ENCODE results near the gene DYDC2.
"Not testable (repeated sequence)": the region's sequence is repeated elsewhere in the genome, so short reads cannot be mapped to it uniquely, and the experiment has no call there.

DYDC2 gene, protein sequence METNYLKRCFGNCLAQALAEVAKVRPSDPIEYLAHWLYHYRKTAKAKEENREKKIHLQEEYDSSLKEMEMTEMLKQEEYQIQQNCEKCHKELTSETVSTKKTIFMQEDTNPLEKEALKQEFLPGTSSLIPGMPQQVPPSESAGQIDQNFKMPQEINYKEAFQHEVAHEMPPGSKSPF

DNA sequence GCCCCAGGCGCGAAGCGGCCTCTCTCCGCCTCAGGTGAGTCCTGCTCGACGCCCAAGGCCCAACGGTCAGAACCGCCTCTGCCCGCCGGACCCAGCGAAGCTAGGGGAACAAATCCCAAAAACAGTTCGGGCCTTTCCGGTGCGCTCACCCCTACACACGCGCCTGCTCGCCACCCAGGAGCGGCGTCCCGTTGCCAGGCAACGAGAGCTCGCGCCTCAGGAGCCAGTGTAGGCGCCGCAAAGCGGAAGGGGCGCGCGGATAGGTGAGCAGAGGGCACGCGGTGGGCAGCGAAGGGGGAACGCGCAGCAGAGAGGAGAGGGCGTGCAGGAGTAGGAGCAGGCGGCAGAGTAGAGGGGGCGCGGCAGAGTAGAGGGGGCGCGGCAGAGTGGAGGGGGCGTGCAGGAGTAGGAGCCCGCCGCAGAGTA, at the start of gene DYDC2, which contains the start of gene DYDC1:
Gene DYDC2 (plus strand): TSS at position 219 of the 426 bp plus-strand sequence. CDS start 5,663 bp downstream, outside the sequence.
Gene DYDC1 (minus strand): TSS at position 193 of the 426 bp plus-strand sequence. CDS start 4,154 bp downstream, outside the sequence.
- peak; percentile 48 for DNase-seq

DNA sequence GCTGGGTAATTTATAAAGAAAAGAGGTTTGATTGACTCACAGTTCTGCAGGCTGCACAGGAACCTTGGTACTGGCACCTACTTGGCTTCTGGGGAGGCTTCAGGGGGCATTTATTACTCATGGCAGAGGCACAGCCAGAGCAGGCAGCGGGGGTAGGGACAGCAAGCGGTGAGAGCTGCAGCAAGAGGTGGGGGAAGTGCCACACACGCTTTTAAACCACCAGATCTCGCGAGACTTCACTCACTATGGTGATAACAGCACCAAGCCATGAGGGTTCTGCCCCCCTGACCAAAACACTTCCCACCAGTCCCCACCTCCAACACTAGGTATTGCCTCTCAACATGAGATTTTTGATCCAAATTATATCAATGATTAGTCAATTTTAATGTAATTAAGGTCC, 43.1 kb upstream of the DYDC2 start:
- DNase-seq, result no peak

DNA sequence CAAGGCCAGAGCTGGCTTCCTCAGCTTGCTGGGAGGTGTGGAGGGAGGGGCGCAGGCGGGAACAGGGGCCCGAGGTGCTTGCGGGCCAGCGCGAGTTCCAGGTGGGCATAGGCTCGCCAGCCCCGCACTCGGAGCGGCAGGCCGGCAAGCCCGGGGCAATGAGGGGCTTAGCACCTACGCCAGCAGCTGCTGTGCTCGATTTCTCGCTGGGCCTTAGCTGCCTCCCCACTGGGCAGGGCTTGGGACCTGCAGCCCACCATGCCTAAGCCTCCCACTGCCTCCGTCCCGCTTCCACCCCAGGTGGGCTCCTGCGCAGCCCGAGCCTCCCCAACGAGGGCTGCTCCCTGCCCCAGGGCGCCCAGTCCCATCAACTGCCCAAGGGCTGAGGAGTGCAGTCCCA, 41.2 kb upstream of the DYDC2 start:
- no peak for DNase-seq

DNA sequence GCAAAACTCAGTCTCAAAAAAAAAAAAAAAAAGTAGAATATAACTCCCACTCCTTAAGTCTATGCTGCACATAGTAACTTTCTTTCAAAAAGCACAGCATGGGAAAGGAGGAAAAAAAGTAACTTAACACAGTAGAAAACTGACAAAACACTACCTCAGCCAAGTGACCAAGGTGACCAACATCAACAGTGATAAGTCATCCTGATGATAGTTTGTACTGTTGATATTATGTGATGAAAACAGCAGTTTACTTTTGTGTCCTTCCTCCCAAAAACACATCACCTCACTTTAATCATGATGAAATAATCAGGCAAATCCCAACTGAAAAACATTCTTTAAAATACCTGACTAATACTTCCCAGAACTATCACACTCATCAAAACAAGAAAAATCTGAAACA, 37.8 kb upstream of the DYDC2 start:
- DNase-seq, result no peak

DNA sequence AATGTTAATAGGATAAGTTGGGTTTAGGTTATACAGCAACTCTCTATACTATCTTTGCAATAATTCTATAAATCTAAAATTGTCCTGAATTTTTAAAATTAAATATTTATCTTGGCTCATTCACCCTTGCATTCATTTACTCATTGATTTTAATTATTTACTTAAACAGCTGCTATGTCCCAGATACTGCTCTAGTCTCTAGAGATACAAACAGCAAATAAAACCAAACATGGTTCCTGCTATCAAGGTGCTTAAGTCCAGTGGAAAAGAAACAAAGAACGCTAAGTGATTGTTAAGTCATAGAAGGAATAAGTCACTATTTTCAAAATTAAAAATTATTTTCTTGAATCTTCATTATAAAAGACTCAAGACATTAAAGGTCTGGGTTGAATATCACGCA, 37.3 kb upstream of the DYDC2 start:
- DNase-seq, result no peak

DNA sequence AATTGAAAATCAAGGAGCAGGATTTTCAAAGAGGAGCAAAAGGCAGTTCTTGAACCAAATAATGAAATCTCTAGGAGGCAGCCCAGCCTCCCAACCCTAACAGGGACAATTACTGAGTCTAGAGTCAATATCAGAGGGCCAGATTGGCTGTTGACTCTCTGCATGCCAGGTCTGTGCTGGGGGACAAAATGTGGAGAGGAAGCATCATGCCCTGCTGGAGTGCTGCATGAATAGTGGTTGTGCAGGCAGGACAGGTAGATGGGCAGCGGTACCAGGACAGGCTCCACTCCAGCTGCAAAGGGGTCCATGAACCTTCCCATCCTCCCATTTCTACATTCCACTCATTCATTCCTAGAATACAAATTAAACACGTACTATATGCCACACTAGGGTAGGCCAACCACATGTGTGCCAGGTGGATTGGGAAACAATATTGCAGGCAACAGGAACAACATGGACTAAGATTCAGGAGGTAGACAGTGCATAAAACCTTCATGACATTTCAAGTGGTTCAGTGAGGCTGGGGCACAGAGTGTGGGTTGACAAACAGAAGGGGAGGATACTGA, 36.8 kb upstream of the DYDC2 start:
- DNase-seq, result no peak

DNA sequence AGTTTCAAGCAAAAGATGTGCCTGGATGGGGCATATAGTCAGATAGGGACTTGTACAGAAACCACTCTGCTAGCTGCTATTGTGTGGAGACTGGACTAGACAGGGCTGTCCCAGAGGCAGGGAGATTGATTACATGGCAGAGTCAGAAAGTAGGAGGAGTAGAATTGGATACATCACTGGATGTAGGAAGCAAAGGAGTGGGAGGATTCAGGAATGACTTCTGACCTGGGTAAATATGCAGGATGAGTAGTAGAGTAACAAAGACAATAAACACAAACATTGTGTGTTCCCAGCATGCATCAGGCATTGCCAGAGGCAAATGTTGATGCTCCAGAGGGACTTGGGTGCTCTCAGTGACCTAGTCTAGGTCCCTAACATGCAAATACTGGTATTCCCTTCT, 36.2 kb upstream of the DYDC2 start:
- DNase-seq, result no peak

DNA sequence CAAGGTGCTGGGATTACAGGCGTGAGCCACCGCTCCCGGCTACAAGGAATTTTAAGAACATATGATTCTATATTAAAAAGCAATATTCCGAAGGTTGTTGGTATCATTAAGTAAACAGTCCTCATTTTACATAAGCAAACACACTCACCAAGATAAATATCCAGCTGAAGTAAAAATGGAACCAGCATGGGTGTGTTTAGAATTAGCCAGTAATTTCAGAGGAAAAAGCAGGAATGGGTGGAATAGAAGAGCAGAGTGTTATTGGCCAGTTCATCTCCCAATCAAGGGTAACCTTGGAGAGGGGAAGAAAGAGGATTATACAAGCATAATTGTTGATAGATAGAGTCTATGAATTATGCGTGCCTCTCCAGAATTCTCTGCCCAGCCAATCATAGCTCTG, 35.4 kb upstream of the DYDC2 start:
- no peak for DNase-seq

DNA sequence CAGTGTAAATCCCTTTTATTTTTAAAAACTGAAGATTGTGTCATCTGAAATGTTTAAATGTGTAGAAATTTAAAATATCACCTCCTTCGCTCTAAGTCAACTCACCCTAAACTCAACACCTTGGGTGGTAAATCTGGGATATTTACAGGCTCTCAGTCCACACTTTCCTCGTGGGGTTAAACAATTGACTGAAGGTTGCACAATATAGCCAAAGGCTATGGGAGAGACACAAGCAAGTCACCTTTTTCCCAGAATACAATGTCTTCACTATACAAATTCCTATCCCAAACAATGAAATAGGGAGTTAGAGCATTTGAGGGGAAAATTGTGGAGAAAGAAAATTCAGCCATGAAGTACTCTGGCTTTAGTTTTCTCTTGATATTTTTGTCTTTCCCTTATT, 34.4 kb upstream of the DYDC2 start:
- no peak for DNase-seq

DNA sequence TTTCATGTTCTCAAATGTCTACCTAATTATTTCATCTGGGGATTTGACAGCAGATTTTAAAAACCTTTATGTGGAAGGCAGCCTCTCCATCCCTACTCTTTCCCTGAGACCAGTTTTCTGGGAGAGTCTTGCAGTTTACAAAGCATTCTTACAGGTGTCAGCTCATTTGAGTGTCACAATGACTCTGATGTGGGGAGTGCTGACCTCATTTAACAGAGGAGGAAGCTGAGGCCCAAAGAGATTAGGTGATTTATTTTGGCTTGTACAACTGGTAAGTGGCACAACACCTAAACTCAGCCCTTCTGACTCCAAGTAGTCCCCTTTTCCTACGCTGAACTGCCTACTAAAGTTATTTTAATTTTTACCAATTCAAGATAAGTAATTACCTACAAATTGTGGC, 33.9 kb upstream of the DYDC2 start:
- DNase-seq, result no peak

DNA sequence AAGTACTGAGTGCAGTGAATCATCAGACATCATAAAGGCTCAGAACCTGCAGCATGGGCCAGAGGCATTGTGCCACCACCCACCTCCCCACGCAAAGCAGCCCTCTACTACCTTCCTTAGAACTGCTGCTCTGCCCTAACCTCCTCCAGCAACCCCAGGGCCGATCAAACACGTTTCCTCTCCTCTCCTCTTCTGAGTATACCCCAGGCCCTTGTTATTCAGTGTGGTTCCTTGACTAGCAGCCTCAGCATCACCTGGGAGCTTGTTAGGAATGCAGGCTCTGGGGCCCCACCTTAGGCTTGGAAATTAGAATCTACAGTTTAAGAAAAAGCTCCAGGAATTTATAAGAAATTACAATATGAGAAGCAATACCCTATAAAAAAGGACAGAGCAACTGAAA, 33.3 kb upstream of the DYDC2 start:
- no peak for DNase-seq

DNA sequence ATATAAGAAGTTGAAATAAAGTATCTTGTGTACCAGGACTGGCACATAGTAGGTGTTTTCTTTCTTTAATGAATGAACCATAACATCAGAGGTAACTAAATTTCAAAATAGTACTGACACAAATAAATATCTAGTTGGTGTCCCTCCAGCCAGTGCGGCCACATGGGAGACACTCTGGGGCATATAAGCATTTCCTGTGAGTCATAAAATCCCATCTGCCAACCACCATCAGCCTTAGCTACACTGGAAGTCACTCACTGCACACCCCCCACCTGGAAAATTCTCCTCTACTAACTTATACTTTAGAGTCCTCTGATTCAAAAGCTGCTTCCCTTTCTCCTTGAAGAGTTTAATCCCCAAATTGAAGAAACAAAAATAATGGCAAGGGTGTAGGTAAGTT, 32.5 kb upstream of the DYDC2 start:
- DNase-seq, result no peak

DNA sequence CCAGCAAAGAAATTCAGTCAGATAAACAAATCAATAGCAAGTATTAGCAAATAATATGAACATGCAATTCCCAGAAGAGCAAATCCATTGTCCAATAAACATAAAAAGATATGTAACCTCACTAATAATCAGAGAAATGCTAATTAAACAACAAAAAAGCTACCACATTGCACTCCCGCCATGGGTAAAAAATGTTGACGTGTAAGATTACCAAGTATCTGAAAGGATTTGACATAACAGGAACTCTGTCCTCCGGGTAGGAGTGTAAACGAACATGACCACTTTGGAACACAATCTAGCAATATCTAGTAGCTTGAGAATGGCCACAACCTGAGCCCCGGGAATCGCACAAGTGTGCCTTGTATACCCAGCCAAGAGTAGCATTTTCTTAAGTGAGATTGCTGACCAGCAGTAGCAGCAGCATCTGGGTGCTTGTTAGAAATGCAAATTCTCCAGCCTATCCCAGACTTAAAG, 31.7 kb upstream of the DYDC2 start:
- no peak for DNase-seq

DNA sequence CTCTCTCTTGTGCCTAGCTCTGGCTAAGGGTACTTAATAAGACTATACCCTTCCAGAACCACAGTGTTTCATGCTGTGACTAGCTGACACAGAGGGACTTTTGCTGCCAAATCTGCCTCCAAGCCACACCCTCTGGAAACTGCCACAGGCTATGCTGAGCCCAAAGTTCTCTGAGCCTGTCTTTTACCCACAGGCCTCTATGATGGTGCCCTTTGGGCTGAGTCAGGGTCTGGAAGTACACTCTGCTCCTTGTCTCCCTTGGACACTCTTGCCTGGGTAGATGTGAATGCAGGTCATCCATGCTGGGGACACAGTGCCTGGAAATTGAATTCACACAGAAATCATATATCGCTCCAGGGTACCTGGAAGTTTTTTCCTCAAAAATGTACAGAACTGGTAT, 22.6 kb upstream of the DYDC2 start:
- DNase-seq, result no peak

DNA sequence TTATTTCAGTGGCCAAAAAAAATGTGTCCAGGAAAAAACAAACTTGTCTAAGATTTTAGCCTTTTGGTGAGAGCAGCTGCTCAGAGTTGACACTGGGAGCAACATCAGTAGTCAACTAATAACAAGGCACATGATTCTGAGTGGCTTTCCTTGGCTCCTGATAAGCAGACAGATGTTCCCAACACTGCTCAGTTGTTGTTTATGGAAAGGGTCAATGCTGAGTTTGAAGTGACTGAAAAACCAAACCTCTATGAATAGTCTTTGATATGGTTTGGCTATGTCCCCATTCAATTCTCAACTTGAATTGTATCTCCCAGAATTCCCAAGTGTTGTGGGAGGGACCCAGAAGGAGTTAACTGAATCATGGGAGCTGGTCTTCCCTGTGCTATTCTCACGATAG, 12.3 kb upstream of the DYDC2 start:
- DNase-seq, result no peak

DNA sequence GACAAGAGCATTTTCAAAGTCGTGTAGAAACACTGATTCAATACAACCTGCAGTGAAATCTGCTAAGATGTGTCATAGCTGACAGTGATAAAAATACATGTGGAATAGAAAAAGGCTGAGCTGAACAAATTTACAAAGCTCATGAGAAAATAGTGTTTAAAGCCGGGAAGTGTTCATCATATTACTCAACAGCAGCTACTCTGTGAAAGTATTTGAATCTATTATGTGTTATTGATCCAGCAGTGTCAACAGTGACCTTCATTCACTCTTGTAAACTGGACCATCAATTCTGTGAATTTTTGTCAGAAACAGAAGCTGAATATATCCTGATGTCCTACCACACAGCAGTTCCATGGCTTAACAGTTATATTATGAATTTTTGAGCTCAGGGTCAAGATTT, 11.7 kb upstream of the DYDC2 start:
- DNase-seq, result no peak

DNA sequence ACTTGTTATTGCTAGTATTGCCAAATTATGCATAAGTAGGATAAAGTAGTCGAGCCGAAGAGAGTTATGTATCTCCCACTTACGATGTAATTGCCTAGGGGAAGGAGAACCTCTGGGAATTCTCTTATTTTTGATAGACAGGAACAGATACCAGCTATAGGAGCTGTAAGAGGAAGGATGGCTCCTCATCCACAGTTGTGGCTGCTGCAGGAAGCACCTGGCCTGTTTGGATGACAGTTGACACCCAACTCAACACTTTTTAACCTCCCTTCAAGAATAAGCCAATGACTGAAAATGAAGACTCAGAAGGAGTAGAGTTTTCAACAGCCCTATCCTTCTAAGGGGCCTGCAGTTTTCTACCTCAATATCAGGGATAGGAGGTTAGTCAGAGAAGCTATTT, 6.3 kb upstream of the DYDC2 start:
- no peak for DNase-seq

DNA sequence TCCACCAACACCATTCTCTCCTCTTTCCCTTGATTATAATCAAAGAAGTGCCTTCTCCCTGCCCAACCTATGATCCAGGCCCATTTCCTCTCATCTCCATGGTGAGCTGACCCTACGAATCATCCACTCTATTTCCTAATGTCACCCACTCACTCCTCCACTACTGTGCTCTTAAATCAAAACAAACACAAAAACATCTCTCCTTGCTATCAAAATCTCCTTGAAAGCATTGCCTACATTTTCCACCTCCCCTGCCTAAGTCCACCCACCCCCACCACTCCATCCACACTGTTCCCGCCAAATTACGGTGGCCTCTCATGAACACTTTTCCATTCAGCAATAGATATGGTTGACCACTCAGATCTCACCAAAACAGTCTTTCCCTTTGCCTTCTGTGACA, 5.4 kb upstream of the DYDC2 start:
- no peak for DNase-seq

DNA sequence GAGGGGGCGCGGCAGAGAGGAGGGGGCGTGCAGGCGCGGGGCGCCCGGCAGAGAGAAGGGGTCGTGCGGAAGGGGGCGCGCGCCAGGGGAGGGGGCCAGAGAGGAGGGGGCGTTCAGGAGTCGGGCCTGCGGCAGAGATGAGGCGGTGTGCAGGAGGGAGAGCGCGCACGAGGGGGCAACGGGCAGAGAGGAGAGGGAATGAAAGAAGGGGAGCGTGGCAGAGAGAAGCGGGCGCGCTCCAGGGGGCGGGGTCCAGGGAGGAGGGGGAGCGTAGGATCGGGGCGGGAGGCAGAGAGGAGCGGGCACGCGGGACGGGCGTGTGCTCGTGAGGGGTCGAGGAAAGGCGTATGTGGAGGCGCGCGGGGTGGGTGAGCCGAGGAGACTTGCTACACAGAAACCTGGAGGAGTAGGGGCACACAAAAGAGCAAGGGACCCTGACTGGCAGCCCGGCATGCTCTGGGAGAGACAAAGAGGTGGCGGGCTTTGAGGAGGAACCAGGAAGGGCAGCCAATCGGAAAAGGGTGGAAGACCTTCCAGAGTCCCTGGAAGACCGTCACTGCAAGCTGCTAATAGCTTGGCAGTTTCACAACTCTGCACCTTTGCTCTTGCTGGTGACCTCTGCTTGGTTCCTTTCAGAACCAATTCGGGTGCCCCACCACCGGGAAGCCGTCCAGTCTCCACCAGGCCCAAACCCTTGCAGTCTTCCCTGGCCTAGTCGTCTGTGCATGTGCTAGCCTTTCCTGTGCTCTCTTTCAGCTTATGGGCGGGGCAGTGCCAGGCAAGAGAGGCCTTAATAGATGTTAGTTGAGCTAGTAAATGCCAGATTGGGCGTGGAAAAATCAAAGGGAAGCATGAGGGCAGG, 639 bp downstream of the DYDC2 start:
- no peak for DNase-seq

DNA sequence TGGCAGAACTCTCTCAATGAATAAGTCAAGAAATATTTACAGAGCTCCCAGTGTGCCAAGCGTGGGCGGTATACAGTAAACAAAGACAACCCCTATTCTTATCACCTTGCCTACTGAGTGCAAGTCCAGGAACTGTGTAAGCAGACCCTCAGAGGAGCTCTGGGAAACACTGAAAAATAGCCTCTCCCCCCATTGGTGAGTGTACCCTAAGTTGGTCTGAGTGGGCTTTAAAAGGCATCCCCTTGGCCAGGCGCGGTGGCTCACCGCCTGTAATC, 1.2 kb downstream of the DYDC2 start:
- no peak for DNase-seq

DNA sequence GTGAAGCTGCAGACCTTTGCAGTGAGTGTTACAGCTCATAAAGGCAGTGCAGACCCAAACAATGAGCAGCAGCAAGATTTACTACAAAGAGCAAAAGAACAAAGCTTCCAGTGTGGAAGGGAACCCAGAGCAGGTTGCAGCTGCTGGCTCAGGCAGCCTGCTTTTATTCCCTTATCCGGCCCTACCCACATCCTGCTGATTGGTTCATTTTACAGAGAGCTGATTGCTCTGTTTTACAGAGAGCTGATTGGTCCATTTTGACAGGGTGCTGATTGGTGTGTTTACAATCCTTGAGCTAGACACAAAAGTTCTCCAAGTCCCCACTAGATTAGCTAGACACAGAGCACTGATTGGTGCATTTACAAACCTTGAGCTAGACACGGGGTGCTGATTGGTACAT, 2.3 kb downstream of the DYDC2 start:
- DNase-seq, result not testable (repeated sequence)

DNA sequence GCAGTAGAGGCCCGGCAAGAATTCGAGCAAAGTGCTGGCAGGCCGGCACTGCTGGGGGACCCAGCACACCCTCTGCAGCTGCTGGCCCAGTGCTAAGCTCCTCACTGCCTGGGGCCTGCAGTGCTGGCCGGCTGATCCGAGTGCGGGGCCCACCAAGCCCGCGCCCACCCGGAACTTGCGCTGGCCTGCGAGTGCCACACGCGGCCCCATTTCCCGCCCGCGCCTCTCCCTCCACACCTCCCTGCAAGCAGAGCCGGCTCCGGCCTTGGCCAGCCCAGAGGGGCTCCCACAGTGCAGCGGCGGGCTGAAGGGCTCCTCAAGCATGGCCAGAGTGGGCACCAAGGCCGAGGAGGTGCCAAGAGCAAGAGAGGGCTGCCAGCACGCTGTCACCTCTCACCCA, 3.1 kb downstream of the DYDC2 start:
- DNase-seq, result no peak

DNA sequence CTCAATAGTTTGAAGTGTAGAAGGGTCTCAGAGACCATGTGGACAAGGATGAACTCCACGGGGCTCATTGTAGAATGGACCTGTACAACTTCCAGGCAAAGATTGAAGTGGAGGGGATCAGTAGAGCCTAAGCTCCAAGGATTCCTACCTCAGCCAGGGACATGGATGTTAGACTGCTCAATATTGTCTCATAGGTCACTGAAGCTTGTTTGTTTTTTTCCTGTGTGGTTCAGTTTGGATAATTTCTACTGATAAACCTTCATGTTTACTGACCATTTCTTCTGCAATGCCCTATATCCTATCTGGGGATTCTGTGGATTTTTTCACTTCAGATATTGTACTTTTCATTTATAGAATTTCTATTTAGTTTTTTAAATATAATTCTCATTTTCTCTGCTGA, 8.9 kb downstream of the DYDC2 start:
- DNase-seq, result no peak

DNA sequence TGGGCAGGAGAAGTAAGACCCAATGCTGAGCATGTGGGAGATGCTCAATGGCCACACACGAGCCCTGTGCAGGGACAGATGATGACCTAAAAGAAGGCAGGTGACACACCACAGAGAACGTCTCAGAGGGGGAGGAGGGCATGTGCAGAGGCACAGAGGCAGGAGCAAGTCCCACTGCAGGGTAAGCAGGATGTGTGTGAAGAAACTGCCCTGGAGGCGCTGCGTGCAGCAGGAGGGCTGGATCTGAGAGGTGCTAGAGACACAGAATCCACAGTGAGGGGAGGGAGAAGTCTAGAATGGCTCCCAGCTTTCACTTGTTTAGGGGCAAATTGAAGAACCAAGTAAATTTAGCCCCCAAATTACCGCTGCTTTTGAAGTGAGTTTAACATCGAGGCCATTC, 14.9 kb downstream of the DYDC2 start:
- no peak for DNase-seq
